Naive thymus-derived CD4-positive, alpha-beta T cell (primary cell): Measurements from ENCODE around the gene UBE2E3. TPM values are rescaled to one million over a fixed set of nuclear protein-coding genes. Genes with fewer than 3 reads are reported as not detected.

Experiments used
- ATAC-seq: fragments of 150-1000 bp; cut with Tn5 transposase; 2 replicates; pipeline ENCODE4 v1.10.0; 2021; ENCODE audit warnings: mild to moderate bottlenecking, moderate library complexity
- CTCF ChIA-PET: fragments of 350-600 bp; sonication (Branson Sonifier 250); formaldehyde crosslinking; loops from one replicate; lab custom pipeline; 2021; ENCODE audit warnings: antibody characterized with exemption; lab: Charles Lee
- POLR2A ChIA-PET: fragments of 350-600 bp; sonication (Branson Sonifier 250); formaldehyde crosslinking; loops from one replicate; lab custom pipeline; 2021; ENCODE audit warnings: antibody characterized with exemption, inconsistent platforms; lab: Charles Lee
- DNase-seq, 9 donors: peaks; one replicate each; pipeline versions ENCODE4 v3.0.0 to v3.0.0-alpha.2; 2020 to 2022; ENCODE audit warnings: mixed read lengths in 1 of 9
- H3K27ac ChIP-seq: one replicate; pipeline ENCODE4 v1.7.0; 2013; ENCODE audit warnings: mild to moderate bottlenecking, low read depth, low read length, moderate library complexity
- H3K27me3 ChIP-seq, 2 donors: one replicate each; pipeline ENCODE4 v1.7.0; 2013; ENCODE audit warnings: low read length in 2 of 2, mild to moderate bottlenecking in 2 of 2, moderate library complexity in 2 of 2; ENCODE audit not compliant: control insufficient read depth in 2 of 2, insufficient read depth in 2 of 2
- H3K36me3 ChIP-seq, 3 experiments: 1 replicate in 2 of 3; 2 replicates in 1 of 3; pipeline ENCODE4 v1.7.0; 2013; ENCODE audit warnings: low read length in 3 of 3, mild to moderate bottlenecking in 3 of 3, moderate library complexity in 1 of 3; ENCODE audit not compliant: insufficient read depth in 3 of 3, control insufficient read depth in 2 of 3
- H3K4me1 ChIP-seq, 2 donors: one replicate each; pipeline ENCODE4 v1.7.0; 2013; ENCODE audit warnings: low read length in 2 of 2, mild to moderate bottlenecking in 2 of 2, moderate library complexity in 1 of 2; ENCODE audit not compliant: control insufficient read depth in 2 of 2, insufficient read depth in 2 of 2
- H3K4me3 ChIP-seq: 2 replicates; pipeline ENCODE4 v1.7.0; 2013; ENCODE audit warnings: mild to moderate bottlenecking, low read length
- H3K9me3 ChIP-seq, 3 experiments: 1 replicate in 2 of 3; 2 replicates in 1 of 3; pipeline ENCODE4 v1.7.0; 2013; ENCODE audit warnings: low read length in 3 of 3; ENCODE audit not compliant: control insufficient read depth in 2 of 3
- H3K27ac Mint-ChIP-seq, 9 donors: one replicate each; pipeline ENCODE4 v1.8.0; 2020 to 2022; ENCODE audit warnings: mixed read lengths in 9 of 9, mild to moderate bottlenecking in 8 of 9, moderate library complexity in 5 of 9, inconsistent platforms in 2 of 9
- H3K27me3 Mint-ChIP-seq, 5 donors: one replicate each; pipeline ENCODE4 v1.8.0; 2021 to 2022; ENCODE audit warnings: mixed read lengths in 5 of 5, mild to moderate bottlenecking in 1 of 5
- H3K36me3 Mint-ChIP-seq, 5 donors: one replicate each; pipeline ENCODE4 v1.8.0; 2020 to 2022; ENCODE audit warnings: mixed read lengths in 5 of 5, mild to moderate bottlenecking in 3 of 5, inconsistent platforms in 1 of 5
- H3K4me1 Mint-ChIP-seq, 7 donors: one replicate each; pipeline ENCODE4 v1.8.0; 2020 to 2022; ENCODE audit warnings: mixed read lengths in 7 of 7, mild to moderate bottlenecking in 3 of 7, inconsistent platforms in 1 of 7
- H3K4me3 Mint-ChIP-seq, 10 donors: one replicate each; pipeline ENCODE4 v1.8.0; 2020 to 2022; ENCODE audit warnings: mild to moderate bottlenecking in 10 of 10, mixed read lengths in 10 of 10, moderate library complexity in 6 of 10, inconsistent platforms in 2 of 10
- H3K9me3 Mint-ChIP-seq, 11 donors: one replicate each; pipeline ENCODE4 v1.8.0; 2020 to 2022; ENCODE audit warnings: mixed read lengths in 11 of 11, mild to moderate bottlenecking in 4 of 11, inconsistent platforms in 1 of 11, moderate library complexity in 1 of 11
- intact Hi-C, 2 donors: fragments of 100-400 bp; cut with micrococcal nuclease; formaldehyde crosslinking; loops; one replicate each; pipeline ENCODE4 v1.15.1; 2023
- polyA plus RNA-seq, 2 donors: library from polyadenylated mRNA; unstranded; fragments of 300-500 nt; fragmentation: Illumina TruSeq; gene quantifications; one replicate each; pipeline ENCODE4 v1.2.3, GENCODE V29; 2021
- total RNA-seq, 6 experiments: library from RNA in 5 of 6; stranded (reverse) in 5 of 6; gene quantifications; 1 replicate in 5 of 6; 2 replicates in 1 of 6; pipeline ENCODE4 v1.2.3 and lab custom pipeline; 2021 to 2026

UBE2E3 gene
- total and polyA plus RNA-seq, 7 experiments from 2014 or later, result 21.7 to 62.3 (median 27.0) TPM

- Histone ChIP-seq H3K27ac (no peak overlapping the region), H3K27me3 (no peaks in the 10 kb centered on the region), H3K4me3 (no peak overlapping the region), H3K9me3 (no peaks in the 10 kb centered on the region), H3K4me1 (no peaks in the 10 kb centered on the region), H3K36me3 (no peaks in the 10 kb centered on the region)
- H3K4me3 Mint-ChIP-seq, result no peak overlapping the region
- POLR2A ChIA-PET, result interaction anchor here (0.6 to 0.8 kb wide), 2 partner anchors 22 to 943 kb away, joined by 3 to 4 read pairs; no protein-coding TSS in a partner anchor
- ATAC-seq, result no peak
- CTCF ChIA-PET, result no interaction called here
- H3K4me1 Mint-ChIP-seq, result peaks cover 0 to 64% (median 37%) of the 10 kb centered on the region in 7 donors
- H3K27ac Mint-ChIP-seq, result no peak overlapping the region
- DNase-seq, result no peak
- H3K27me3 Mint-ChIP-seq, result no peaks in the 10 kb centered on the region
- H3K36me3 Mint-ChIP-seq, result peaks cover 0 to 20% (median 4%) of the 10 kb centered on the region in 5 donors
- intact Hi-C loops, result loop anchor here in 1 of 2 donors (2.0 kb wide), 1 partner anchor 16 kb away; no protein-coding TSS in a partner anchor
- no peaks in the 10 kb centered on the region for H3K9me3 Mint-ChIP-seq
Measured at GRCh38 chr2:181005326-181005655, 24.9 kb downstream of the UBE2E3 start.

GRCh38 chr2:181005809-181006208 is 25.4 kb downstream of the UBE2E3 start:
- no peaks in the 10 kb centered on the region for H3K9me3 ChIP-seq
- ATAC-seq (no peak), DNase-seq (no peak)
- ChIA-PET CTCF (no interaction called here), POLR2A (no interaction called here)
- no peaks in the 10 kb centered on the region for H3K36me3 ChIP-seq
- peaks cover 0 to 20% (median 4%) of the 10 kb centered on the region in 5 donors for H3K36me3 Mint-ChIP-seq
- H3K27ac Mint-ChIP-seq, result no peak overlapping the region
- H3K4me3 Mint-ChIP-seq, result peak overlapping the region in 1 of 10 donors; percentile 5
- H3K27me3 Mint-ChIP-seq, result no peaks in the 10 kb centered on the region
- no peak overlapping the region for H3K27ac ChIP-seq
- no peaks in the 10 kb centered on the region for H3K9me3 Mint-ChIP-seq
- no peaks in the 10 kb centered on the region for H3K27me3 ChIP-seq
- intact Hi-C loops, result loop anchor here in 1 of 2 donors (2.0 kb wide), 1 partner anchor 17 kb away; no protein-coding TSS in a partner anchor
- H3K4me1 ChIP-seq, result no peaks in the 10 kb centered on the region
- peaks cover 0 to 67% (median 41%) of the 10 kb centered on the region in 7 donors for H3K4me1 Mint-ChIP-seq
- no peak overlapping the region for H3K4me3 ChIP-seq

- ChIA-PET CTCF (interaction anchor here (0.6 to 0.7 kb wide), 2 partner anchors 15 to 26 kb away, joined by 3 read pairs; no protein-coding TSS in a partner anchor), POLR2A (interaction anchor here (0.5 kb wide), 1 partner anchor 30 kb away, joined by 3 read pairs; no protein-coding TSS in a partner anchor)
- Histone ChIP-seq H3K4me1 (no peaks in the 10 kb centered on the region), H3K27me3 (no peaks in the 10 kb centered on the region), H3K9me3 (no peaks in the 10 kb centered on the region), H3K36me3 (no peaks in the 10 kb centered on the region), H3K27ac (no peak overlapping the region), H3K4me3 (no peak overlapping the region)
- no peak for ATAC-seq
- no peaks in the 10 kb centered on the region for H3K9me3 Mint-ChIP-seq
- no peak overlapping the region for H3K4me3 Mint-ChIP-seq
- H3K36me3 Mint-ChIP-seq, result peaks cover 0 to 12% (median 0%) of the 10 kb centered on the region in 5 donors
- intact Hi-C loops, result no loop called here
- no peak for DNase-seq
- H3K27ac Mint-ChIP-seq, result no peak overlapping the region
- H3K27me3 Mint-ChIP-seq, result no peaks in the 10 kb centered on the region
- peaks cover 0 to 62% (median 38%) of the 10 kb centered on the region in 7 donors for H3K4me1 Mint-ChIP-seq
Measured at GRCh38 chr2:181007086-181007837, 26.9 kb downstream of the UBE2E3 start.

GRCh38 chr2:181008407-181008806 is 28.0 kb downstream of the UBE2E3 start:
- no peak overlapping the region for H3K27ac ChIP-seq
- H3K36me3 ChIP-seq, result no peaks in the 10 kb centered on the region
- Mint-ChIP-seq H3K27me3 (no peaks in the 10 kb centered on the region), H3K36me3 (peaks cover 0 to 11% (median 0%) of the 10 kb centered on the region in 5 donors), H3K4me3 (no peak overlapping the region), H3K4me1 (peaks cover 3 to 62% (median 38%) of the 10 kb centered on the region in 7 donors), H3K27ac (peak overlapping the region in 1 of 9 donors; percentile 37), H3K9me3 (no peaks in the 10 kb centered on the region)
- no peak for ATAC-seq
- no peaks in the 10 kb centered on the region for H3K9me3 ChIP-seq
- H3K27me3 ChIP-seq, result no peaks in the 10 kb centered on the region
- no peak overlapping the region for H3K4me3 ChIP-seq
- ChIA-PET CTCF (interaction anchor here (0.5 kb wide), 1 partner anchor 303 kb away, joined by 6 read pairs; no protein-coding TSS in a partner anchor), POLR2A (no interaction called here)
- no peak for DNase-seq
- intact Hi-C loops, result no loop called here
- H3K4me1 ChIP-seq, result no peaks in the 10 kb centered on the region

- Mint-ChIP-seq H3K4me3 (no peak overlapping the region), H3K27ac (peak overlapping the region in 2 of 9 donors; percentile 57 to 69), H3K9me3 (peaks cover 0 to 17% (median 2%) of the 10 kb centered on the region in 11 donors), H3K27me3 (no peaks in the 10 kb centered on the region), H3K36me3 (peaks cover 0 to 13% (median 1%) of the 10 kb centered on the region in 5 donors), H3K4me1 (peaks cover 3 to 64% (median 38%) of the 10 kb centered on the region in 7 donors)
- intact Hi-C loops, result no loop called here
- Histone ChIP-seq H3K36me3 (no peaks in the 10 kb centered on the region), H3K27me3 (no peaks in the 10 kb centered on the region), H3K9me3 (no peaks in the 10 kb centered on the region), H3K4me1 (no peaks in the 10 kb centered on the region), H3K4me3 (no peak overlapping the region), H3K27ac (no peak overlapping the region)
- ChIA-PET POLR2A (no interaction called here), CTCF (interaction anchor here (0.7 kb wide), 1 partner anchor 1695 kb away, joined by 3 read pairs; no protein-coding TSS in a partner anchor)
- DNase-seq (no peak), ATAC-seq (no peak)
Measured at GRCh38 chr2:181021199-181021789, 40.9 kb downstream of the UBE2E3 start.

GRCh38 chr2:181022652-181023051 is 42.2 kb downstream of the UBE2E3 start:
- peaks cover 3 to 65% (median 30%) of the 10 kb centered on the region in 7 donors for H3K4me1 Mint-ChIP-seq
- no peak overlapping the region for H3K4me3 Mint-ChIP-seq
- Histone ChIP-seq H3K4me3 (no peak overlapping the region), H3K4me1 (no peaks in the 10 kb centered on the region), H3K9me3 (no peaks in the 10 kb centered on the region), H3K27me3 (no peaks in the 10 kb centered on the region), H3K27ac (no peak overlapping the region), H3K36me3 (no peaks in the 10 kb centered on the region)
- DNase-seq (no peak), ATAC-seq (no peak)
- intact Hi-C loops, result no loop called here
- peaks cover 0 to 17% (median 2%) of the 10 kb centered on the region in 11 donors for H3K9me3 Mint-ChIP-seq
- no peaks in the 10 kb centered on the region for H3K27me3 Mint-ChIP-seq
- ChIA-PET CTCF (interaction anchor here (0.7 kb wide), 1 partner anchor 15 kb away, joined by 3 read pairs; no protein-coding TSS in a partner anchor), POLR2A (no interaction called here)
- H3K36me3 Mint-ChIP-seq, result peaks cover 0 to 13% (median 1%) of the 10 kb centered on the region in 5 donors
- no peak overlapping the region for H3K27ac Mint-ChIP-seq
